Body of pancreas (tissue), 4 donors: ENCODE data around the gene CNIH1. TPM values are rescaled to one million over a fixed set of nuclear protein-coding genes. Genes with fewer than 3 reads are reported as not detected.

Experiments used
- ATAC-seq: fragments of 150-250 bp; one replicate; pipeline ENCODE4 v1.9.1; 2016
- DNase-seq, 4 donors: peaks; one replicate each; pipeline ENCODE4 v3.0.0-alpha.2; 2019
- H3K27ac ChIP-seq, 4 donors: fragments of 200-600 bp; sonication (generic); 1 replicate in 3 of 4; 2 replicates in 1 of 4; pipeline versions ENCODE4 v1.5.1 to v1.6.1; 2016 to 2019; ENCODE audit warnings: mild to moderate bottlenecking in 1 of 4, mixed read lengths in 1 of 4, moderate library complexity in 1 of 4
- H3K27me3 ChIP-seq, 2 donors: fragments of 200-600 bp; sonication (generic); one replicate each; pipeline ENCODE4 v1.6.0; 2016; ENCODE audit warnings: mild to moderate bottlenecking in 1 of 2
- H3K36me3 ChIP-seq, 2 donors: fragments of 200-600 bp; sonication (generic); replicated peaks in 1 of 2; 2 replicates each; pipeline ENCODE4 v1.5.1; 2016; ENCODE audit warnings: low read depth in 2 of 2; ENCODE audit not compliant: insufficient read depth in 1 of 2
- H3K4me1 ChIP-seq: fragments of 200-600 bp; sonication (generic); one replicate; pipeline ENCODE4 v1.6.0; 2016
- H3K4me3 ChIP-seq, 2 donors: fragments of 200-600 bp; sonication (generic); 1 replicate in 1 of 2; 2 replicates in 1 of 2; pipeline ENCODE4 v1.5.1; 2016 to 2019
- H3K9me3 ChIP-seq, 3 donors: fragments of 200-600 bp; sonication (generic); 1 replicate in 2 of 3; 2 replicates in 1 of 3; pipeline ENCODE4 v1.5.1; 2016
- POLR2A ChIP-seq, 3 donors: fragments of 450-650 bp; IDR thresholded peaks; one replicate each; pipeline ENCODE4 v1.6.1; 2016; ENCODE audit warnings: antibody characterized with exemption in 3 of 3, mild to moderate bottlenecking in 2 of 3
- WGBS, 2 donors: methylation state at CpG; one replicate each; pipeline ENCODE4 v1.1.5; 2017; 5-methylcytosine and 5-hydroxymethylcytosine counted together
- intact Hi-C: fragments of 100-400 bp; cut with DNase I; formaldehyde crosslinking; loops from one replicate; pipeline ENCODE4 v1.15.1; 2023
- total RNA-seq, 2 donors: library from RNA; depleted of rRNA; stranded (reverse); fragments of >200 nt; gene quantifications; one replicate each; pipeline ENCODE4 v1.1.0, GENCODE V29; 2016
- TF ChIP-seq, protein P1 (sequence below), 7 experiments: fragments of 450-650 bp in 4 of 7; fragments of 200-600 bp in 3 of 7; sonication (generic) in 3 of 7; IDR thresholded peaks; one replicate each; pipeline ENCODE4 v1.5.1; 2016 to 2019; ENCODE audit warnings: antibody characterized with exemption in 7 of 7

The CNIH1 gene
- total RNA-seq, 2 donors from 2014 or later: 15.2 to 18.2 TPM

DNA sequence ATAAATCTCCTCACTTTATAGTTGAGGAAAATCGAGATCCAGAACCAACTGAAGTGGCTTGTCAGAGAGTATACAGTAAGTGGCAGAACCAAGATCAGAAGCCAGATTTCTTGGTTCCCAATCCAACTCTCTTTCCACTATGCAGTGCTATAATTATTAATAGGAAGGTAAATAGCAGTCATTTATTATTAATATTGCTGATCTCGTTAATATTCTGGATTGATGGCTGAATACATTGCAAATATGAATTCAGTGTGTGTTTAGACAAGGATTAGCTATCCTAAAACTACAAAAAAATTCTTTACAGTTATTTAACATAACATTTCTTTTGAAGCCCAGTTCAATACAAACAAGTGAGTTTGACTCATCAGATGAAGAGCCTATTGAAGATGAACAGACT lies 41.6 kb downstream of the CNIH1 start:
- intact Hi-C loops: no loop called here
- Histone ChIP-seq H3K4me3 (no peak overlapping the region), H3K9me3 (no peaks in the 10 kb centered on the region), H3K36me3 (no peaks in the 10 kb centered on the region), H3K27ac (no peak overlapping the region), H3K27me3 (no peaks in the 10 kb centered on the region), H3K4me1 (peaks cover 14% of the 10 kb centered on the region)
- TF ChIP-seq, protein P1, sequence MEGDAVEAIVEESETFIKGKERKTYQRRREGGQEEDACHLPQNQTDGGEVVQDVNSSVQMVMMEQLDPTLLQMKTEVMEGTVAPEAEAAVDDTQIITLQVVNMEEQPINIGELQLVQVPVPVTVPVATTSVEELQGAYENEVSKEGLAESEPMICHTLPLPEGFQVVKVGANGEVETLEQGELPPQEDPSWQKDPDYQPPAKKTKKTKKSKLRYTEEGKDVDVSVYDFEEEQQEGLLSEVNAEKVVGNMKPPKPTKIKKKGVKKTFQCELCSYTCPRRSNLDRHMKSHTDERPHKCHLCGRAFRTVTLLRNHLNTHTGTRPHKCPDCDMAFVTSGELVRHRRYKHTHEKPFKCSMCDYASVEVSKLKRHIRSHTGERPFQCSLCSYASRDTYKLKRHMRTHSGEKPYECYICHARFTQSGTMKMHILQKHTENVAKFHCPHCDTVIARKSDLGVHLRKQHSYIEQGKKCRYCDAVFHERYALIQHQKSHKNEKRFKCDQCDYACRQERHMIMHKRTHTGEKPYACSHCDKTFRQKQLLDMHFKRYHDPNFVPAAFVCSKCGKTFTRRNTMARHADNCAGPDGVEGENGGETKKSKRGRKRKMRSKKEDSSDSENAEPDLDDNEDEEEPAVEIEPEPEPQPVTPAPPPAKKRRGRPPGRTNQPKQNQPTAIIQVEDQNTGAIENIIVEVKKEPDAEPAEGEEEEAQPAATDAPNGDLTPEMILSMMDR (IDR thresholded peaks at IDR 0.05): no peak
- TF ChIP-seq POLR2A (IDR thresholded peaks at IDR 0.05): no peak
- no peak for DNase-seq
- ATAC-seq: no peak
- WGBS, 2 donors: 78 to 85% methylated on average over 2 of the region's 2 CpGs

DNA sequence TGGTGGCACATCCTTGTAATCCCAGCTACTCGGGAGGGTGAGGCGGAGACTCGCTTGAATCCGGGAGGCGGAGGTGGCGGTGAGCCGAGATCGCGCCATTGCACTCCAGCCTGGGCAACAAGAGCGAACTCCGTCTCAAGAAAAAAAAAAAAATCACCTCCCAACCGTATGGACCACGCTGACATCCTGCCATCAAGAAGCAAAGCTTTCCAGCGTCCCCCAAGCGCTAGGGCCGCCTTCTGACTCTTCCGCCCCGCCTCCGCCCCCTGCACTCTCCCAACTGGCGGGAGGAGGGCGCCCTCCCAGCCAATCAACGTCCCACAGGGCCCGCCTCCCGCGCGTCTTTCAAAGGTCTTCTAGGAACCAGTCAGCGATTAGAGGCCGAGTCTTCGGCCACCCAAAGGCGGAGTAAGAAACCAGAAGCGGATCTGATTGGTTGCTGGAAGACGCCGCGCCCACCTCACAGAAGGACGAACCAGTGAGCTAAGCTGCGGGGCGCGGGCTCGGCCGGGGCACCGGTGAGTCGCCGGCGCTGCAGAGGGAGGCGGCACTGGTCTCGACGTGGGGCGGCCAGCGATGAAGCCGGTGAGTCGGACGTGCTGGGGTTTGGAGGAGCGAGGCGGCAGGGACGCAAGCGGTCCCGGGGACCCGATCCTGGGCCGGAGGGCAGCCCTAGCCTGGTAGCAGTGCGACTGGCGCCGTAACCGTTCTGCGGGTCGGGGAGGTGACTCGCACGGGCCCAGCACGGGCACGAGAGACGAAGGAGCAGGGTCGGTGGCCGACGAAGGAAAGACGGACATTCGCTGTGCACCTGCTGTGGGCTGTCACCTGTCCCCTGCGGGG lies 44.5 kb downstream of the CNIH1 start, which contains the start of gene CDKN3:
Gene CDKN3, plus strand, starts transcription at position 515 of the 843 bp plus-strand sequence. Its CDS starts 62 bp downstream, at position 577.
- H3K36me3 ChIP-seq: no peaks in the 10 kb centered on the region
- 1% methylated on average over 28 to 74 of the region's 76 CpGs for WGBS, 2 donors
- H3K27ac ChIP-seq: peak within 1 kb of the TSS in 3 of 4 donors; percentile 35 to 59 (median 51)
- intact Hi-C loops: no loop called here
- ATAC-seq (peak; percentile 99), DNase-seq (peak; percentile 97 to 99 (median 98))
- H3K4me1 ChIP-seq: peaks cover 14% of the 10 kb centered on the region
- no peaks in the 10 kb centered on the region for H3K27me3 ChIP-seq
- TF ChIP-seq POLR2A (IDR thresholded peaks at IDR 0.05): peak; percentile 37 to 82 (median 82)
- TF ChIP-seq, protein P1 (IDR thresholded peaks at IDR 0.05): peak; percentile 21 to 76 (median 56)
- no peaks in the 10 kb centered on the region for H3K9me3 ChIP-seq
- H3K4me3 ChIP-seq: peak within 1 kb of the TSS; percentile 50 to 80

DNA sequence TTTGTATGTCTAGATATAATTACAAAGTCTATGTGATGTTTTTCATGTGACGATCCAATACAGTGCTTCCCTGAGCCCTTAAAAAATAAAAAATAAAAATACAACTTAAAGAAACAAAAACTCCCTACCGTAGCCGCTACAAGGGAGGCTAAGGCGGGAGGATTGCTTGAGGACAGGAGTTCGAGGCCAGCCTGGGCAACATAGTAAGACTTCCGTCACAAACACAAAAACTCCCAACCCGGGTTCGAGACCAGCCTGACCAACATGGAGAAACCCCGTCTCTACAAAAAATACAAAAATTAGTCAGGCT lies 45.0 kb downstream of the CNIH1 start:
- no peaks in the 10 kb centered on the region for H3K27me3 ChIP-seq
- H3K4me3 ChIP-seq: peak overlapping the region in 1 of 2 donors; percentile 50
- no peak for TF ChIP-seq POLR2A (IDR thresholded peaks at IDR 0.05)
- TF ChIP-seq, protein P1 (IDR thresholded peaks at IDR 0.05): no peak
- no peak for DNase-seq
- H3K4me1 ChIP-seq: peaks cover 14% of the 10 kb centered on the region
- no peak overlapping the region for H3K27ac ChIP-seq
- intact Hi-C loops: no loop called here
- H3K9me3 ChIP-seq: no peaks in the 10 kb centered on the region
- no peaks in the 10 kb centered on the region for H3K36me3 ChIP-seq
- 57 to 67% methylated on average over 9 of the region's 9 CpGs for WGBS, 2 donors
- no peak for ATAC-seq

DNA sequence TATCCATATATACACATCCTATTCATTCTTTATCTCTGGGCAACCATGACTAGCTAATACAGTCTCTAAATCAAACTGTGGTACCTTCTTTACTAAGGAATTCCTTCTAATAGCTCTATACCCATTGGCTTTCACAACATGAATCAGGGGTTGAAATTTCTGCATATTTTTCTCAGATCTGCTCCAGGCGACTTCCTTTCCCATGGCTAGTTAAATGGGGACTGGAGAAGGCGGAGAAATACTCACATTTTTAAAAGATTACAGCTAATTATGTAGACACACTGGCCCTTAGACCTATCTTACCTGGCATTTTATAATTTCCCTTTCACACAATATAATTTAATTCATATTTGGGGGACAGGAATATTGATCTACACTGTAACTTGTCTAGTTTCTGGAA lies 45.5 kb downstream of the CNIH1 start:
- DNase-seq: no peak
- intact Hi-C loops: no loop called here
- 96 to 99% methylated on average over 2 of the region's 2 CpGs for WGBS, 2 donors
- no peaks in the 10 kb centered on the region for H3K36me3 ChIP-seq
- ATAC-seq: no peak
- no peaks in the 10 kb centered on the region for H3K27me3 ChIP-seq
- peaks cover 14% of the 10 kb centered on the region for H3K4me1 ChIP-seq
- no peaks in the 10 kb centered on the region for H3K9me3 ChIP-seq
- TF ChIP-seq POLR2A (IDR thresholded peaks at IDR 0.05): no peak
- TF ChIP-seq, protein P1 (IDR thresholded peaks at IDR 0.05): no peak
- H3K4me3 ChIP-seq: no peak overlapping the region
- H3K27ac ChIP-seq: no peak overlapping the region

DNA sequence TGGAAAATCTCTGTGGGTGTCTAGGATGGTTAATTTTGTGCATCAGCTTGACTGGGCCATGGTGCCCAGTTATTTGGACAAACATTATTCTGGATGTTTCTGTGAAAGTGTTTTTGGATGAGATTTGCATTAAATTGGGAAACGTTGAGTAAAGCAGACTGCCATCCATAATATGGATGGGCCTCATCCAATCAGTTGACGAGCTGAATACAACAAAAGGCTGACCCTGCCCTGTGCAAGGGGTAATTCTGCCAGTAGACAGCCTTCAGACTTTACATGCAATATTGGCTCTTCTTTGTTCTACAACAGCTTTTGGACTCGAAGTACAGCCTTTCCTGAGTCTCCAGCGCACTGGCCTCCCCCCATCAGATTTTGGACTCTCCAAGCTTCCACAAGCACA lies 45.9 kb downstream of the CNIH1 start:
- Histone ChIP-seq H3K4me1 (peaks cover 14% of the 10 kb centered on the region), H3K36me3 (no peaks in the 10 kb centered on the region), H3K9me3 (no peaks in the 10 kb centered on the region), H3K27me3 (no peaks in the 10 kb centered on the region), H3K27ac (no peak overlapping the region), H3K4me3 (no peak overlapping the region)
- 56 to 75% methylated on average over 4 of the region's 4 CpGs for WGBS, 2 donors
- no peak for TF ChIP-seq POLR2A (IDR thresholded peaks at IDR 0.05)
- TF ChIP-seq, protein P1 (IDR thresholded peaks at IDR 0.05): no peak
- DNase-seq (no peak), ATAC-seq (no peak)
- intact Hi-C loops: no loop called here
